Jurkat, Clone E6-1 (cell line): ENCODE results near the gene PPP1R13B.
"Not testable (repeated sequence)": the region's sequence is repeated elsewhere in the genome, so short reads cannot be mapped to it uniquely, and the experiment has no call there.

Experiments used
- DNase-seq: peaks from one replicate; pipeline ENCODE4 v3.0.0-alpha.2; 2011; ENCODE audit warnings: low read depth, low spot score
- H3K4me3 ChIP-seq: 2 replicates; pipeline ENCODE4 v1.5.1; 2011; ENCODE audit warnings: mild to moderate bottlenecking, low read length, control low read depth, moderate library complexity

PPP1R13B gene

DNA sequence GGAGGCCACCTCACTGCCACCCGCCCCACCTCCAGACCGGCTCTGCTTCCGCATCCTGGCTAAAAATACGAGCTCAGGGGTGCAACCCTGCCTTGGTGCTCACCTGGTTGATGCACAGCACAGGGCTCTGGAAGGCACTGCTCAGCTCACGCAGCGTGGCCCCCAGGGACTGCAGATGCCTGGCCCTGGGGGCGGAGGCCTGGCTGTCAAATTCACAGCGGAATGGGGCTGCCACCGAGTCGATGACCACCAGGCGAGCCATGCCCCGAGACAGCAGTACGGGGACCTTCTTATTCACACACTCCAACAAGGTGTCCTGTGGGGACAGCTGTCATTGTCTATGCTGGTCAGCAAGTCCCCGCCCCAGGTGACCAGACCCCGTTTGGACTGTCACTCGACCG is 148.1 kb downstream of the PPP1R13B start:
- DNase-seq, result no peak
- H3K4me3 ChIP-seq, result no peak overlapping the region

DNA sequence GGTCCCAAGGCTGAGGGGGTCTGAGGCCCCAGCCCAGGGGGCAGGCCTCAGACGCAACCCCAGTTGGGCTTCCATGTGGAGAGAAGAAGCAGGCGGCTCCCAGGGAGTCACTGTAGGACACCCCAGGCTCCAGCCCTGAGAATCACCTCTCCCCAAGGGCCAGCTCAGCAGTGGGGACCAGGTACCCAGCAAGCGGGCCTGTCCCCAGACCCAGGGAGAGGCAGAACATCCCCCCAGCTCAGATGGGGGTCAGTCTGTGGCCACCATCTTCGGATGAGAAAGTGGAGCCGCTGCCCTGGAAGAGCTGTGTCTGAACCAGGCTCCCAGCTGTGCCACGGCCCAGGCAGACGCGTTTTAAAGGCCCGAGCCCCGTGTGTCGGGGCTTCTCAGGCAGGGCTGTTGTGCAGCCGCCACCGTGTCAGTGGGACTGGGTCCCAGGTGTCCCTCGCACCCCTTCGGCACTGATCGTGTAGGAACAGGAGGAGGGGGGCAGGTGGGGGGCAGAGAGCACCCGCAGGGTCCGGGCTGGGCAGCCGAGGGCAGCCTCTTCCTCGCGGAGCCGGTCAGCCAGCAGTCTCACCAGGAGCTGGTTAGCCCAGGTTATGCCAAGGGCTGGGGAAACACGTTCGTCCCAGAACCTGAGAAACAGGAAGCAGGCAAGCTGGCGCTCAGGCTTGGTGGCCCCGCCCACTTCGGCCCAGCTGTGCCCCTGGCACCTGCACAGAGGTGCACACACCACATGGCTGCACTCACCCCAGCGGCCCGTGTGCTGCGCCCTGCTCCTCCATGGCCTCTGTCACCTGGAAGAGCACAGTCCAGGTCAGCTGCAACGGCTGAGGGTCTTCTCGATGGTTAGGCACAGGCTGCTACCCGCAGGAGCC is 148.8 kb downstream of the PPP1R13B start:
- no peak overlapping the region for H3K4me3 ChIP-seq
- no peak for DNase-seq

DNA sequence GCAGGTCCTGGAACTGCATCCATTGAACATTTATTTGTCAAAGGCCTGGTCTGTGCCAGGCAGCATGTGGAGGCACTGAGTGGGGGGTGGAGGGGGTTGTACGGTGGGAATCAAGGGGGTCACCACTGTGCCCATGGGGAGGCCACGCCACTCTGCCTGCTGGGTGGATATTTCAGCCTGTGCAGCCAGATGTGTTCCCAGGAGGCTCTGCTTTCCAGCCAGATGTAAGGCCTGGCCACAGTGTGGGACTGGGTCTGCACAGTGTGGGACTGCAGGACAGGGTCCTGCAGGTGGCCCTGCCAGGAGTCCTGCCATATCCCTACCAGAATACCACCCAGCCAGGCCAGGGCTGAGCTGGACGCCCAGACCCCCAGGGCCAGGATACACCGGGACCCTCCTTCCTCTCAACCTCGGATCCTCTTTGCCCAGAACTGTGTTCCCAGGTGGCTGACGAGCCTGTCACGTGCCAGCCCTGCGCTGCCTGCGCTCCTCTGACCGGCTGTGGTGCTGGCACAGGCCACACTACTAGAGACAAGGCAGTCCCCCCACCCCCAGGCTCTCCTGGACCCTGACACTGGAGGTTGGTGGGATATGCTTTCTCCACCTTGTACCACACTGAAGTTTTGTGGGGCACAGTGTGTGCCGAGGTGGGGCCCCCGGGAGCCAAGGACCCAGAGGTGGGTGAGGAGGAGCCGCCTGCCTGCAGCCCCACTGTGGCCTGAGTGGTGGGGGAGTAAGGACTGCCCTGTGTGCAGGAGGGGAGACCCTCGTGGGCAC is 149.6 kb downstream of the PPP1R13B start:
- DNase-seq, result no peak
- no peak overlapping the region for H3K4me3 ChIP-seq

DNA sequence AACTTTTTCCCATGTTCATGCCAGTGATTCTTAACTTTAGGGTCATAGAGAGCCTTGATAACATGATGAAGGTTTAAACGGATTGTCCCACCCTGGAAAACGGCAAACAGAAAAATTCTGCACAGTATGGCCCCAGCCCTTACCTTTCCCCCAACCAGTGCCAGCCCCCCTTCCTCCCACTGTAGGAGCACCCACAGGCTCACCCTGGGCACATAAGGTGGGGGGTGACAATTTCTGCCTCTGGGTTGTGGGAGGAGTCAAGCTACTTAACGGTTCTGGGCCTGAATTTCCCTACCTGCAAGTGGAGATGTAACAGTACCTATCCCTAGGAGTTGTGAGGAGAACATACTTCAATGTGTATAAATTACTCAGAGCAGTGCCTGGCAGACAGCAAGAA is 150.2 kb downstream of the PPP1R13B start:
- H3K4me3 ChIP-seq, result no peak overlapping the region
- no peak for DNase-seq

DNA sequence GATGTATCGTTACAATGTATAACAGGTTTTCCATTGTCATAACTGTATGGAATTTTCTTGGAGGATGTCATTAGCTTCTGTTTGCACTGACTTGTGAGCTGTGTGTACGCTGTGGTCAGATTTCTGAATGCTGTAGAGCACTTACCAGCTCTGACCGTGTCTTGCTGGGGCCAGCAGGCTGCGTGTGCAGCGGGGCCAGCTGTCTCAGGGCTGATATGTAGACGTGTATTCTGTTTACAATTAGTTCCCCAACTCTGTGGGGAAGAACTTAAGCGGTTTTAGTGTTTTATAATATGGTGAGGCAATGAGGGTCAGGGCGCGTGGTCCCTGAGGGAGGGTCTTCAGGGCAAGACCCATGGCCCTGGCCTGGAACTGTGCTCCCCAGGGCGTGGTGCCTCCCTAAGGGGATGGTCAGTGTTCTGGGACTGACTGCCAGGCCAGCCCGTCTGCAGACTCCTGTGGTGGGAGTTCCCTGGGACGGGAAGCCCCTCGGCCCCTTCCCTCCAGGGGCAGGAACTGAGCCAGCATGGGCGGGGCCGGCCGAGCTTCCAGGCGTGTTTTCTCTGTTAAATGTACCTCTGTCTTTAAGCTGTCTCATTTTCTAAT is 150.8 kb downstream of the PPP1R13B start:
- no peak overlapping the region for H3K4me3 ChIP-seq
- no peak for DNase-seq

DNA sequence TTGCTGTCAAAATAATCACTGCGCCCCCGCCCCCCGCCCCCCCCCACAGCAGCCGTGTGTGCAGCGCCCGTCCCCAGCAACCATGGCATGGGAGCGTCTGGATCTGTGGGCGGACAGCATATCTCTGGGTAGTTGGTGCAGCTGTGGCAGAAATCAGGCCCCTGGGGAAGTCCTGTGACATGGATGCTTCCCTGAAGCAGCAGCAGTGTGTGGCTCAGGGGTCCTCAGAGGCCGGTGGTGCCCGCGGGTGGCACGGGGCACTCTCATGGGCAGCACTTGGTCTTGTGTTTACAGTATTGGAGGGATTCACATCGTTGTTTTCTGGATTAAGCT is 151.3 kb downstream of the PPP1R13B start:
- no peak for DNase-seq
- H3K4me3 ChIP-seq, result no peak overlapping the region

DNA sequence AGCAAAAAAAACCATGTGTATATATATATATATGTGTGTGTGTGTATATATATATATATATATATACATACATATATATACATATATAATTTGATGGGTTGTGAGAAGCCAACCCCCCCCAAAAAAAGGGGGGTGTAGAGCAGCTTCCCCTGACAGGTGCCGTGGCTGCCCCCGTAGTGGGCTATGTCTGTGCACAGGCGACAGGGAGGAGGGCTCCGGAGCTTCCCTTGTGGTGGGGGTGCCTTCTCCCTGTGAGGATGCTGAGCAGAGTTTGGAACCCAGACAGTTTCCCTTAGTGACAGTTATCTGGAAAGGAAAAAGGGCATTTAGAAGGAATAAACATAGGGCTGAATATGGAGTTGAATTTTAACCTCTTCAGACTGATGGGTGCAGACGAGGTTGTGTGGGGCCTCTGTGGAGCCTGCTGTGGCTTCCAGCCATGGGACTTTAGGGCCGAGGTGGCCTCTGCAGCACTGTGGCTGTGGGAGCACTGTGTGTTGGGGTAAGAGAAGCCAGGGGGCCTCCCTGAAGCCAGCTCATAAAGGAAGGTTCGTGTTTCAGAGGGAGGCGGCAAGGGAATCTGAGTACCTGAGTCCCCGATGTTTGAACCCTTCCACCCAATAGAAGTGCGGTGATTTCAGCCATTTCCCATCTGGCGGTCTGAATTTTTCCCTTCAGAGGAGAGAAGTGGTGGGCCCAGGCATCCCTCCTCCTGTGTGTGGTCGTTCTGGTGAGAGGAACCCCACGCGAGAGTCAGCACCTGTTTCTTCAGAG is 151.9 kb downstream of the PPP1R13B start:
- no peak overlapping the region for H3K4me3 ChIP-seq
- DNase-seq, result no peak

DNA sequence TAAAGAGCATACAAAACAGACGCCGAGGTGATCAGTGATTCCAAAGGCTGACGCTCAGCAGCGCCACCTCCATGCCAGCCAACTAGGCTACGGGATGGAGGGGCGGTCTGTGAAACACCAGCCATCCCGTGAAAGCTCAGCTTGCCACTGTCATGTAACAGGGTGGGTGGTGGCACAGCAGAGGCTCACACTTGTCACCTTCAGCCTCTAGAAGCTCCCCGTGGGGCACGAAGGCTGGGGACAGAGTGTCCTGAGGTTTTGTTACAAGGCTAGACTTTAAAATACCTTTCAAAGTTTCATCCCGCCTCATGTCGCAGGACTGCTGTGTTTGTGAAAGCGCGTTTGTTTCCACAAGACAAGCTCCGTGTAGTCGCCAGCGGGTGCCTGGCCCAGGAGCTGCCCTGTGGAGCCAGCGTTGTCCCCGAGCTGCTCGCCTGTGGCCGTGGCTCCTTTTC is 152.8 kb downstream of the PPP1R13B start:
- no peak overlapping the region for H3K4me3 ChIP-seq
- DNase-seq, result no peak

DNA sequence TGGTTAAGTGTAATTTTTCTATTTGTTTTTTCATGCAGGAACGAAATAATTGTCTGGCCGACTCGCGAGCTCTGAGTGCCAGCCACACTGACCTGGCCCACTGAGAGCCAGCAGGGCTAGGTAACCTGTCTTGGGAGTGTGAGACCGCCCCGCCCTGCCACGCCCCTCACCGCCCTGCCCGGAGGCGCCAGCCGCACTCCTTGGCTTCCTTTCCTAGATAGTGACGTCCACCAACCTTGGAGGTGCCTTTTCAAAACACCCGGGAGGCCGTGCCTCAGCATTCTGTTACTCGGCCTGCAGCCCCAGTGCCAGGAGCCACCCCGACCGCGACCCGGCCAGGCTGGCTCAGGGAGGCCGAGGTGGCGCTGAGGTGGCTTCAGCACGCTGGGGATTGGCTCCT is 153.9 kb downstream of the PPP1R13B start:
- no peak for DNase-seq

DNA sequence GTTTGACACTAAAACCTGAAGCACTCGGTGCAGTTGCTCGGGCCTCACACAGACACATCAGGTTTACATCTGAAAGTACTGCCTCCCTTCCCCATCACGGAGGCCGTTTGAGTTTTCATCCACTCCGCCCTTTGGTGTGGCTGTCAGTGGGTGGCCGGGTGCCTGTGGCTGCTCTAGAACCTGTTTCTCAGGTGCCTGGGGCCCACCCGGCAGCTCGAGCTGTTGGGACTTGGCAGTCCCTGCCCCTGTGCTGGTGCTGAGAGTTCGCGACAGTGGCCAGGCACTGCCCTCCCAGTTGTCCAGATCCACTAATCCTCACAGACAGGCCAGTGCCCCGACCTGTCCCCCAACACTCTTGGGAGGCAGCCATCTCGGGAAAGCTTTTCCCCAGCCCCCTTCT is 154.5 kb downstream of the PPP1R13B start:
- H3K4me3 ChIP-seq, result no peak overlapping the region
- no peak for DNase-seq

More for the DNA sequence above, 153.9 kb downstream of the PPP1R13B start:
- H3K4me3 ChIP-seq, result no peak overlapping the region

DNA sequence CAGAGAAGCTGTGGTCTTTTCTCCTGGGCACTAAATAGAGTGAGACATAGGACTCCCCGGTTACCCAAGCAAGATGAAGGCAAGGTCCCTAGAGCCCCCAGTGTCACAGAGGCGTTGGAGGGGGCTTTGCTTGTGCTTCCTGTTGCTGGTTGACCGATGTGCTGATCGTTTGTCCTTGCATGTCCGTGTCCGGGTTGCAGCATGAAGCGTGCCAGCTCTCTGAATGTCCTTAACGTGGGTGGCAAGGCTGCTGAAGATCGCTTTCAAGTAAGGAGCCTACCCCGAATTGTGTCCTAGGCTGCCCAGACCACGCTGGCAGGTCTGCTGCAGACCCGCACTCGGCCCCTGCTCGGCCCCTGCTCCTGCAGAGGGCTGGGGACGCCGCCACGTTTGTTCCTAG is 155.2 kb downstream of the PPP1R13B start:
- H3K4me3 ChIP-seq, result no peak overlapping the region
- no peak for DNase-seq

DNA sequence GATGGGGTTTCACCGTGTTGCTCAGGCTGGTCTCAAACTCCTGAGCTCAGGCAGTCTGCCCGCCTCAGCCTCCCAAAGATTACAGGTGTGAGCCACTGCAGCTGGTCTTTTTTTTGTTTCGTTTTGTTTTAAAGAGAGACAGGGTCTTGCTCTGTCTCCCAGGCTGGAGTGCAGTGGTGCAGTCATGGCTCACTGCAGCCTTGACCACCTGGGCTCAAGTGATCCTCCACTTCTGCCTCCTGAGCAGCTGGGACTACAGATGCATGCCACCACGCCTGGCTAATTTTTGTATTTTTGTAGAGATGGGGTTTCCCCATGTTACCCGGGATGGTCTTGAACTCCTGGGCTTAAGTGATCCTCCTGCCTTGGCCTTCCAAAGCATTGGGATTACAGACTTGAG is 155.7 kb downstream of the PPP1R13B start:
- not testable (repeated sequence) for H3K4me3 ChIP-seq

DNA sequence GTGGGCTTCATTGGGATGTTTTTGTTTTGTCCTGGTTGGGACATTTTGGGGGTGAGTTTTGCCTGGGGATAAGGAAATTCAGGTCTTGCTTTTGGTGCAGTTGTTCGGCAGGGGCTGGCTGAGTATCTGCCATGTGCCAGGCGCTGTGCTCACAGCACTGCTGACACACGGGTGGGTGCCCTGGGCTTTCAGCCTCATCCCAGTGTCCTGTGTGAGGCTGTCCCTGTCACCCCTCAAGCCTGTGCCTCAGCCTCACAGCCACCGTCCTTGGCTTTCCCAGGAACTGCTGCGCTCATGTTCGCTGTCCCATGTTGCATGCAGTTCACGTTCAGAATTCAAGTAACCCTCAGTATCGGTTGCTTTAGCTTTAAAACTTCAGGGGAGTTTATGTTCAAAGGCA is 157.0 kb downstream of the PPP1R13B start:
- no peak overlapping the region for H3K4me3 ChIP-seq
- no peak for DNase-seq

More for the DNA sequence above, 155.7 kb downstream of the PPP1R13B start:
- not testable (repeated sequence) for DNase-seq

DNA sequence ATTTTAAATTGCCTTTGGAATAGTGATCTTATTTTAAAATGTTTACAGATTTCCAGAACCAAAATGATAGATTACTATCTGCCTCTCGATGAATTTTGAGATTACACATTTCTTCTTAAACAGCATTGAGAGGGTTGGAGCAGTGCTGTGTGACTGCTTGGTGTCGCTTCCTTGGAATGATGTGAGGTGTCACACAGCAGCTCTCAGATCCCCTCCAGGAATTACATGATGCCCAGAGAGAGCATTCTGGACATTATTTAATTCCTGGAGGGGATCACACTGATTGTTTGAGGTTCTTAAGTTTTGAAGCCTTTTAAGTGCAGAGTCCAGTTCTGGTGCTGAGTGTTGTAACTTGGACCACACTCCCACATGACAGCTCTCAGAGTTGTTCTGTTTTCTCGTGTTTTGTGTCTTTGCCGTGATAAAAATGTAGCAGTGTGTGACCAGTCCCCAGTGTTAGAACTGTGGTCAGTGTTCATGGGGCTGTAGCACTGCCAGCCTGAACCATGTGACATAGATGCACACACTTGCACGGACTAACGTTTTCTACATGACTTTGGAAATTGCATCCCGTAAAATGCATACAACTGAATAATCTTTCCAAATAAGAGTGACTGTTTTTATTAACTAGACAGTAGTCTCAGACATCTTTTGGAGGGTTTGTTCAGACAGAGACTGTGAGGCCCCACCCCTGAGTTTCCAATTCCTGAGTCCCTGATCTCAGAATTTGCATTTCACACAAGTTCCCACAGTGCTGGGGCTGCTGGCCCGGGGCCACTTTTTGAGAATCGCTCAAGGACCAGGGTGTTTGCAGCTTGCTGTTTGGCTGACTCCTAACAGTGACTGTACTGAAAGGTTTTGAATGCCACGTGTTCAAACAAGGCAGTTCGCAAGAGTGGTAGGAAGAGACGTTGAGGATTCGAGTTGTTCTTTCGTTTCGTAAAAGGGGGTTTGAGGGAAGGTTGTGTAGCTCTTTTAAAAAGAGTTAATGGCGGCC is 158.2 kb downstream of the PPP1R13B start:
- H3K4me3 ChIP-seq, result no peak overlapping the region
- no peak for DNase-seq

DNA sequence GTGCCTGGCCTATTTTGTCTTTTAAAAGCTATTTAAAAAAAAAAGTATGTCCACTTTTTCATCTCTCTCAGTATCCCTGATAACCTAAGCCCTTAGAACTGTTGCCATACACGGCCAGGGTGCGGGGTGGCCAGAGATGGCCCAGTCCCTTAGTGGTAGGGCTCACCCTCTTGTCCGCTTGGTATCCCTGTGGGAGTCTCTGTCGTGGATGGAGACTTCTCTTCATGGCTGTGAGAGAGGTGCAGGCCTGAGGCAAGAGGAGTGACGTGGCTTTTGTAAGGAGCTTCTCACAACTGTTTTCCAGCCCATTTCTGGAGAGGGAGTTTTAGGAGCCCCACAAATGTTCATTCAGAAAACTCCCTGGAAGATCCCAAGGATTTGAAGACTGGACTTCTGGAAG is 158.9 kb downstream of the PPP1R13B start:
- no peak overlapping the region for H3K4me3 ChIP-seq
- no peak for DNase-seq

DNA sequence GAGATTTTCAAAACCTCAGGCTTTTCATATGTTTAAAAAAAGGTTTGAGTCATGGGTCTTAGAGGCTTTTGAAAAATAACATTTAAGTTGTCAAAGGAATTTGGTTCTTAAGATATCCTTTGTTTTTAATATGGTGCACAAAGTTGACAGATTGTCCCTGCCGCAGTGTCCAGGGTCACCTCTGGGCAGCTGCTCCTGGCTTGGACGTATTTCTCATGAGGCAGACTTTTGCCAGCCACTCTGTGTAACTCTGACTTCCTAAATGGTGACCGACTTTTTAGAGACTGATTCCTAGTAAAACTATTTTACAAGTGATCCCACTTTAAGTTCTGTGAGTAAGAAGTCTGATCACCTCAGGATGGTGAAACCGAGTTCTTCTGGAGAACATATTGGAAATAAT is 159.7 kb downstream of the PPP1R13B start:
- no peak for DNase-seq
- no peak overlapping the region for H3K4me3 ChIP-seq

DNA sequence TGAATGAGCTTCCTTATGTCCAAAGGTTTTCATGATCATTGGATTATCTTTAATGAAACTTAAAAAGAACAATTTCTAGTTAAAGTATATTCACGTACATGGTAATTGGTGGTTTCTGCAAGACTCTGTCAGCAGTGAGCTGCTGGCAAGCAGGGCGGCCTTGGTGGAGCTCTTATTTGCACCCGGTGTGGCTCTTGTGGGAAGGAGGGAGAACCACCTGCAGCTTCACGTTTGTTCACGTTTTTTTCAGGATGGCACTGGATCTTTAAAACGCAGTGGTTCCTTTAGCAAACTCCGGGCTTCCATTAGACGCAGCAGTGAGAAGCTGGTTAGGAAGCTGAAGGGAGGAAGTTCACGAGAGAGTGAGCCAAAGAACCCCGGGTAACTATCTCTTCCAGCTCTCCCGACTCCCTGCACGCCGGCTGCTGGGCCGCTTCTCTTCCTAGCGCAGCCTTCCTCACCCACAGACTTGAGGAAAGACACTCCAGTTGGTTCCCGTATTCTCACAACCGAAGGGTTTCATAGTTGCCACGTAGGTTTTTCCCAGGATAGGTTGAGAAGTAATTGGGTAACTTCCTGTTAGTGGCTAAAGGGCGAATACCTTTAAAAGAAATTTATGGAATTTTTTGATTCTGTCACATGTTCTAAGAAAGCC is 160.4 kb downstream of the PPP1R13B start:
- DNase-seq, result no peak
- H3K4me3 ChIP-seq, result no peak overlapping the region
